OCI-M2 (cell line): ENCODE measurements around the gene DKK2.
"Not testable (repeated sequence)": the region's sequence is repeated elsewhere in the genome, so short reads cannot be mapped to it uniquely, and the experiment has no call there.

Experiments
- DNase-seq: peaks from one replicate; lab custom pipeline; 2025; ENCODE audit not compliant: unreplicated experiment; lab: John Stamatoyannopoulos, UW

DKK2 gene

DNA sequence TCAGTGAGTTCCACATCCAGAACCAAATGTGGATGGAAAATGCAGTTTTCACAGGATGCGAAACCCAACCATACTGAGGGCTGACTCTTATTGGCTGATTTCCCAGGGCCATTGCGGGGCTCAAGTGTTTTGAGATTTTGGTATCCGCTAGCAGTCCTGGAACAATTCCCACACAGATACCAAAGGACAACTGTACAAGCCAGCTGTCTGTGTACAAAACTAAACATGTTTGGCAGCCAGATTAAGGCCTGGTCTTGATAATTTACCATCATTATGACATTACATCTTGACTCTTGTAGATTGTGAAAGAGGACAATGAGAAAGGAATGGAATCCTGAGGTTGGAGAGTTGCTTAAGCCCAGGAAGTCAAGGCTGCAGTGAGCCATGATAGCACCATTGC, 121.9 kb downstream of the DKK2 start:
- DNase-seq: no peak

DNA sequence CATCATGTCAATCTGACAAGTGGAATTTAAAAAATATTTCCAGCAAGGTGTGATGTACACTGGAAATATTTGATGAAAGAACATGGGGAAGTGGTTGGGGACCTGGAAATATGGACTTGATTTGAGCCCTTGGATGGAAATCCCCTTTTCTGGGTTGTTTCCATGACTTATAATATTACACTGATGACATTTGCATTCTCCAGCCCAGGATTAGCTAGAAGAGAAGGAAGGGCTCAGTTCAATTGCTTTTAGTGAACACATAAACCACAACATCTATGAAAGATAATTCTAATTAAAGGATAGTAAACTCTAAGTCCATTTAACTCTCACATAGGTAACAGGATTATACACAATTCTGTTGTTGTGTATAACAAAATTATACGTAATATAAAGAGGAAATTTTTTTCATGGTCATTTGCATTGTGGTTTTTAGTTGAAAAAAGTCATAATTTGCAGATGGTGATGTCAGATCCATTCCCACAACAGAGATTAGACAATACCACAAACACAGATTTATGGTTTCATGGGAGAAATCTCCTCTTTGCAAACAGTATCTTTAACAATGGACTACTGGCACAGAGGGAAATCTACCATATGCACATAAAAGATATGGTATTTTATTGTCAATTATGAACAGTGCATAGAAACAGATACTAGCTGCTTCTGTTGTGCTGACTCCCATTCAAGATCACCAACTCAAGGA, 126.5 kb downstream of the DKK2 start:
- DNase-seq: no peak

DNA sequence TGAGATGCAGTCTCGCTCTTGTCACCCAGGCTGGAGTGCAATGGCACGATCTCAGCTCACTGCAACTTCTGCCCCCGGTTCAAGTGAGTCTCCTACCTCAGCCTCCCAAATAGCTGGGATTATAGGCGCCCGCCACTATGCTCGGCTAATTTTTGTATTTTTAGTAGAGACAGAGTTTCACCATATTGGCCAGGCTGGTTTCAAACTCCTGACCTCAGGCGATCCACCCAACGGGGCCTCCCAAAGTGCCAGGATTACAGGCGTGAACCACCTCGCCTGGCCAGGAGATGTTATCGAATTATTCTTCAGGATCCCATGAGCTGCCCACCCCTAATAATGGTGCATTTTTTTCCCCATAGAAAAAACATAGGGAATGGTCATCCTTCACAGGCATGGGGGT, 128.1 kb downstream of the DKK2 start:
- DNase-seq: not testable (repeated sequence)

DNA sequence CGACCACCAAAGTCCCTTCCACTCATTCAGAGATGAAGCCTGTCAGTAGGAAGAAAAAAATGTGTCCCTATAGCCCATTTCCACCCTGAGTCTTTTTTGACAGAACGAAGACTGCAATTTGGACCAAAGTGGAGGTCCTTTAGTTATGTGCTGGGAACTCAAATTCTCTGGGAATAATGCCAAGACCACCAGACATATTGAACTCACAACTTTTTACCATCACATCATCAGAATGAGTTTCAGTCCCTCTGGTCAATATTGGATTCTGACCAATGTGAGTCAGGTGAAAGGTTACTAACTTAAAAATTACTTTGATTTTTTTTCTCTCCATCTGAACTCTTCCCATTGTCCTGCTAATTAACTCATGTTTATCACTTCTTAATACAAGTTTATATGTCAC, 128.9 kb downstream of the DKK2 start:
- DNase-seq: no peak

DNA sequence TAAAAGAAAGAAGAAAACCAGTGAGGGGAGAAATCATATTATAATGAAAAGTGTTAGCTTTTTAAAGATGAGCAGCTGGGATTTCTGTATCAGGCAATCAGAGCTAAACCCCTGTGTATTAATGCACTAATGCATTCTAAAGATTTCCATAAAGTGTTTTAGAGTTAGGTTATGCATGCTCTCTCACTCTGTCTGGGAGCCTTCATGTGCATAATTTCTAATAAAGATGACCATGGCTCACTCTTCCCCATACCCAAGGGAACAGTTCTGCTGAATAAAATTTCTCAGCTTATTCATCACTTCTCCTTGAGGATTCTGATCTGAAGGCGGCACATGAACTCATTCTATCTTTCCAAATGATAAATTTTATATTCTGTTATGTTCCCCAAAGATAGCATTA, 129.4 kb downstream of the DKK2 start:
- no peak for DNase-seq

DNA sequence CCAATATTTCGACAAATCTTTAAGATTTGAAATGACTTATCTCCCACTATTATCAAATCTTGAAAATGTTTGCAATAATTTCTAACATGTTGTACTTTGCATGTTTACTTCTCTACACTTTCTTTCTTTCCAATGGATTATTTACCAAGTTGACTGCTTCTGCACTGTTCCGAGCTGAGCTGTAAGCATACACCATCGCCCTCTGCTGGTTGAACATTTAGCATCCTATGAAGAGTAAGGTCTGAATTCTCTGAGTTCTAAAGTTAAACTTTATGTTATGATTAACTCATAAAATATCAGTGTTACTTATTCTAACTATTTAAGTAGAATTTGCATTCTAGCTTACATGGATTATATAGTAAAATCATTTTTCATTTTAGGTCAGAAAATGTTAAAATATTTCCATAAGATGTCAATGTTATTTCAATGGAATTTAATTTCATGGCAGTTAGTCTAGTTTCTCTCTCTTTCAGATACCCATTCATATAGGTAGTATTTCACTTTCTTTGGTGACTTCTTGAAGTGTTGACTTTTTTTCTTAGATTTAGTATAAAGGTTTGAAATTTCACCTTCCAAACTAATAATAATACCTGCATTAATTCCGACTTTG, 137.4 kb downstream of the DKK2 start:
- peak; percentile 14 for DNase-seq

DNA sequence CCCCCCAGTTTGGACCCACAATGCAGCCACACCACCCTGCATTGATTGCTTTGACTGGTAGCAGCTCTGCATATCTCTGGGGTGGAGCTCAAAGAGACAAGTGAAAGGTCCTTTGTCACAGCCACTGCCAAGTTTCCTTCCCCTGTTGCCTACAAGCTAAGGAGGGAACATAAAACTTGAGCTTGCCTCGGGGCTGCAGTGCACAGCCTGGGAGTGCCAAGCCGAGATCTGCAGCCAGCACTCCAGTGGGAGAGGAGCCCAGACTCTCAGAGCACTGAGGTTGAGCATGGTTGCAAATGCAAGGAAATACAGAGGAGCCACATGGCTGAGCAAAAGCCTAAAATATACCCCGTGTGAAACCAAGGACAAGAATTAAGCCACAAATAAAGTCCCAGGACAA, 142.2 kb downstream of the DKK2 start:
- no peak for DNase-seq

DNA sequence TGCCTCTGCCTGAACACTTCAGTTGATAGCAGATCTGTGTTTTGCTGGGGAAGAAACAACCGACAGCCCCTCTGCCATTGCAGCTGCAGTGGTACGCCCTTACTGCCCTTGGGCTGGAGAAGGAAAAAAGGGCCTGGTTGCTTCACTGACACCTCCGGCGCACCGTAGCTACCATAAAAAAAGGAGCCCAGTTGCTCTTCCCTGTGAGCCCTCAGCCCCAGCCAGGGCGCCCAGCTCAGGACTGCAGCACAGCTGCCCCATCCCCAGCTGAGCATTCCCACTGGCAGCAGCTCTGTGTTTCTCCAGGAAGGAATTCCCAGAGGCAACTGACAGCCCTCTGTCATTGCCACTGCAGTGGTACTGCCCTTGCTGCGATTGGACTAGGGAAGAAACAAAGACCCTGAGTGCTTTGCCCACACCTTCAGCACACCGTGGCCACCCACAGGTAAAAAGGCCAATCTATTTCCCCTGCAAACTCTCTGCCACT, 142.7 kb downstream of the DKK2 start:
- no peak for DNase-seq

DNA sequence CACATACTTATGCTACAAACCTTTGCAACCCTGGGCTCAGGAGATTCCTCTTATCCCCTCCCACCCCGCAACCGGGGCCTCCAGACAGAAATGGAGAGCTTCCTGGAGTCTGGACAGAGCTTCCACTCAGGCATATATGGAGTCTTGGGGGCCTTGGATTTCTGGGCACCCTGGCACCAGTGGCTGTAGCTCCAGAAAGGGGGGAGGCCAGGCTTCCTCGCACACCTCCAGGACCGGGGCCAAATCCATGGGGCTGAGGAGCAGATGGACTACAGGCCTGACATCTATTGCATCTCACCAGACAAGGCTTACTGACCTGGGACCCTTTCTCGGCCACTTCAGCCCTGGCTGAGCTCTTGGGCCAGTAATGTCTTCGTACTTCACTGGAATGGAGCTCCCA, 143.3 kb downstream of the DKK2 start:
- DNase-seq: no peak

DNA sequence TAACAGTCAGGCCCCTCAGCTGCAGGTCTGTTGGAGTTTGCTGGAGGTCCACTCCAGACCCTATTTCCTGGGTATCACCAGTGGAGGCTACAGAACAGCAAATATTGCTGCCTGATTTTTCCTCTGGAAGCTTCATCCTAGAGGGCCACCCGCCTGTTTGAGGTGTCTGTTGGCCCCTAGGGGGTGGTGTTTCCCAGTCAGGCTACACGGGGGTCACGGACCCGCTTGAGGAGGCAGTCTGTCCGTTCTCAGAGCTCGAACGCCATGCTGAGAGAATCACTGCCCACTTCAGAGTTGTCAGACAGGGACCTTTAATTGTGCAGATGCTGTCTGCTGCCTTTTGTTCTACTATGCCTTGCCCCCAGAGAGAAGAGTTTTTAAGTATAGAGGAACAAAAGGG, 160.8 kb downstream of the DKK2 start:
- no peak for DNase-seq
